Skin epidermis (tissue), 12 donors: ENCODE data around the gene DNAH10.

Source experiments
- H3K27ac ChIP-seq, 21 experiments: fragments of 200-600 bp; sonication (generic) in 11 of 21; one replicate each; pipeline ENCODE4 v1.5.0; 2020; ENCODE audit warnings: mild to moderate bottlenecking in 3 of 21, inconsistent platforms in 2 of 21, moderate library complexity in 2 of 21
- H3K4me3 ChIP-seq, 7 experiments: fragments of 200-600 bp; sonication (generic) in 2 of 7; one replicate each; pipeline ENCODE4 v1.5.0; 2020; ENCODE audit warnings: inconsistent platforms in 2 of 7, mild to moderate bottlenecking in 2 of 7, moderate library complexity in 1 of 7

DNAH10 gene

GRCh38 chr12:123744836-123745235, 17.3 kb upstream of the DNAH10 start:
- H3K4me3 ChIP-seq: no peak overlapping the region

GRCh38 chr12:123747309-123747708, 14.8 kb upstream of the DNAH10 start:
- H3K4me3 ChIP-seq: no peak overlapping the region
- H3K27ac ChIP-seq: no peak overlapping the region

More at GRCh38 chr12:123744836-123745235, 17.3 kb upstream of the DNAH10 start:
- no peak overlapping the region for H3K27ac ChIP-seq

GRCh38 chr12:123748161-123748560, 13.9 kb upstream of the DNAH10 start:
- Histone ChIP-seq H3K27ac (no peak overlapping the region), H3K4me3 (no peak overlapping the region)

GRCh38 chr12:123748661-123749060, 13.4 kb upstream of the DNAH10 start:
- Histone ChIP-seq H3K27ac (no peak overlapping the region), H3K4me3 (no peak overlapping the region)

- Histone ChIP-seq H3K27ac (no peak overlapping the region), H3K4me3 (no peak overlapping the region)
Observed at GRCh38 chr12:123749355-123749754, 12.7 kb upstream of the DNAH10 start.

GRCh38 chr12:123750159-123750656, 11.9 kb upstream of the DNAH10 start:
- Histone ChIP-seq H3K27ac (no peak overlapping the region), H3K4me3 (no peak overlapping the region)

- Histone ChIP-seq H3K27ac (no peak overlapping the region), H3K4me3 (no peak overlapping the region)
Observed at GRCh38 chr12:123752046-123752445, 10.1 kb upstream of the DNAH10 start.

GRCh38 chr12:123754041-123754772, 7.9 kb upstream of the DNAH10 start:
- H3K27ac ChIP-seq: no peak overlapping the region
- H3K4me3 ChIP-seq: no peak overlapping the region

GRCh38 chr12:123757561-123757960, 4.5 kb upstream of the DNAH10 start:
- no peak overlapping the region for H3K27ac ChIP-seq
- no peak overlapping the region for H3K4me3 ChIP-seq

GRCh38 chr12:123760267-123760938, 1.7 kb upstream of the DNAH10 start:
- H3K4me3 ChIP-seq: no peak overlapping the region
- no peak overlapping the region for H3K27ac ChIP-seq

- H3K4me3 ChIP-seq: peak overlapping the region; percentile 25 to 54 (median 41)
- no peak overlapping the region for H3K27ac ChIP-seq
Observed at GRCh38 chr12:123762715-123763052, 583 bp downstream of the DNAH10 start.

- no peak overlapping the region for H3K27ac ChIP-seq
- H3K4me3 ChIP-seq: no peak overlapping the region
Observed at GRCh38 chr12:123763093-123763492, 992 bp downstream of the DNAH10 start.

GRCh38 chr12:123764109-123764508, 2.0 kb downstream of the DNAH10 start:
- no peak overlapping the region for H3K4me3 ChIP-seq

GRCh38 chr12:123765504-123766035, 3.5 kb downstream of the DNAH10 start:
- H3K27ac ChIP-seq: no peak overlapping the region
- no peak overlapping the region for H3K4me3 ChIP-seq

More at GRCh38 chr12:123764109-123764508, 2.0 kb downstream of the DNAH10 start:
- H3K27ac ChIP-seq: no peak overlapping the region

GRCh38 chr12:123767613-123768012, 5.5 kb downstream of the DNAH10 start:
- no peak overlapping the region for H3K27ac ChIP-seq
- no peak overlapping the region for H3K4me3 ChIP-seq

- H3K27ac ChIP-seq: no peak overlapping the region
Observed at GRCh38 chr12:123771261-123771660, 9.2 kb downstream of the DNAH10 start.

GRCh38 chr12:123772074-123772473, 10.0 kb downstream of the DNAH10 start:
- Histone ChIP-seq H3K27ac (no peak overlapping the region), H3K4me3 (no peak overlapping the region)

More at GRCh38 chr12:123771261-123771660, 9.2 kb downstream of the DNAH10 start:
- H3K4me3 ChIP-seq: no peak overlapping the region

GRCh38 chr12:123773375-123773774, 11.3 kb downstream of the DNAH10 start:
- no peak overlapping the region for H3K27ac ChIP-seq
- no peak overlapping the region for H3K4me3 ChIP-seq

GRCh38 chr12:123779551-123779950, 17.4 kb downstream of the DNAH10 start:
- no peak overlapping the region for H3K4me3 ChIP-seq
- H3K27ac ChIP-seq: no peak overlapping the region

GRCh38 chr12:123782997-123783792, 21.1 kb downstream of the DNAH10 start:
- no peak overlapping the region for H3K4me3 ChIP-seq

More at GRCh38 chr12:123782997-123783792, 21.1 kb downstream of the DNAH10 start:
- no peak overlapping the region for H3K27ac ChIP-seq
